HG03520 (cell line): ENCODE measurements around the gene KRTAP10-4.

Source experiments
- ATAC-seq: cut with Tn5 transposase; IDR thresholded peaks from one replicate; pipeline ENCODE4 v1.9.1; 2021; ENCODE audit warnings: mild to moderate bottlenecking, moderate library complexity; ENCODE audit not compliant: unreplicated experiment

Gene KRTAP10-4

DNA sequence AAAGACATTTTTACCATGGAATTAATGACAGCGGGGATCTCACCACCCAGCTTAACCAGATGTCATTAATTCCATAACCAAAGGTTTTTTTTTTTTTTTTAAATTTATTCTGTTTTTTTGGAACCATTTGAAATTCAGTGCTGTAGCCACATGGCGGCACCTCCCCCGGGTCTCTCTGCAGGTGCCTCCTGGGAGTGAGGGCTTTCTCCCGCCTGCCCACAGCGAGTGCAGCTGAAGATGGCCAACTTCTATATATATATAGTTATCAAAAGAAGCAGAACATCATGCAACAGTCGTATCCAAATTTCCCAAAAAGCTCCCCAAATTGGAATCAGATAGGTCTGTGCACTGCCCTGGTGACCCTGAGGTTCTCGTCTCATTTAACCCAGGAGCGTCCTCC lies 41.9 kb downstream of the KRTAP10-4 start:
- no peak for ATAC-seq

- no peak for ATAC-seq
These were observed 42.5 kb downstream of the KRTAP10-4 start for GRCh38 chr21:44615911-44616590.

- ATAC-seq, result no peak
These were observed 43.0 kb downstream of the KRTAP10-4 start for GRCh38 chr21:44616591-44616926.

DNA sequence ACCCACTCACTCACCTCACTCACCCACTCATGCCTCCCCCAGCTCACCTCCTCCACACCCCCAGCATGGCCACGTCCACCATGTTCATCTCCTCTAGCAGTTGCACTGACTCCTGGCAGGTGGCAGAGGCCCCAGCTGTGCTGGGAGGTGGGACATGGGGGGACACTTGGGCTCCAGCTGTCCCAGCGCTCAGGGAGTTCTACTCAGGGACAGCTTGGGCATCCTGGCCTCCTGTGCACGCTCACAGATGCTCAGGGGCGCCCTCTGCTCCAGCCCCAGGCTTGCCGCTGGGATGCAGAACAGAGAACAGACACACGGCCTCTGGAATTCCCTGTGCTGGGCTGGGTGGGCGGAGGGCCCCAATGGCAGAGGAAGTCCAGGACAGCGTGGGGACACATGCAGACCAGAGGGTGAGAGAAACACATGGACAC lies 43.6 kb downstream of the KRTAP10-4 start:
- ATAC-seq, result no peak

- ATAC-seq, result no peak
These were observed 45.0 kb downstream of the KRTAP10-4 start for GRCh38 chr21:44618504-44618903.

GRCh38 chr21:44618909-44619308 lies 45.4 kb downstream of the KRTAP10-4 start:
- ATAC-seq, result no peak

DNA sequence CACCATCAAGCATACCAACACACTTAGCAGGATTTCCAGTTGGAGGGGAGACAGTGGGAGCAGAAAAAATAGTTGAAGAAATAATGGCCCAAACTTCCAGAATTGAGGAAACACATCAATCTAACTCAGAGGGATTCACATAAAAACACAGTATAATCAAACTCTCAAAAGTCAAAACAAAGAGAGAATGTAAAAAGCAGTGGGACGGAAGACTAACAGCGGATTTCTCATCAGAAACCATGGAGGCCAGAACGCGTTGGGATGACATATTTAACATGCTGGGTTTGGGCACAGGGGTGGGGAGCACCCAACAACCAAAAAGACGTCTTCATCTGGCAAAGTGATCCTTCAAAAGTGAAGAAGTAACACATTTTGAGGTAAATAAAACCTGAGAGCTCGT lies 46.4 kb downstream of the KRTAP10-4 start:
- no peak for ATAC-seq

GRCh38 chr21:44623575-44623974 lies 50.0 kb downstream of the KRTAP10-4 start:
- no peak for ATAC-seq
